ENCODE results near the gene MUC13.

DNA sequence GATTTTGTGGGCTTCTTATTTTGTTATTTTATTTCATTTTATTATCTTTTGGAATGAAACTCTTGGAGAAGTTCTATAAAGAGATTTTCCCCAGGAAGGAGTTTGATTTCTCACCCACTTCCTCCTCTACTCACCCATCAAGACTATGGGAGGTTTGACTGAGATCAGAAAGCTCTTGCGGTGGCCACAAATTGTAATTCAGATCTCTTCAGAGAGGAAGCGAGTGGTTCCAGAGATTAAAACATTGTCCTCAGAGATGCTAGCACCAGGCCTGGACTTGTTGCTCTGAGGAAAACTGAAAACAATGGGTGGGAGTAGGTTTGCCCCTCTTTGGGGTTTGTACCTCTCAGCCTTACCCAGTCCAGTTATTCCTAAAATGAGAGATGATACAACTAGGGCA is 8.1 kb upstream of the MUC13 start:
- no peak for TF ChIP-seq SUZ12 (IDR thresholded peaks at IDR 0.05; ENCODE audit: extremely low read depth, insufficient read depth, insufficient read length)
- no peak for TF ChIP-seq YY1 (IDR thresholded peaks at IDR 0.05; ENCODE audit: insufficient read depth, insufficient read length)
